IMR-90 (cell line): ENCODE results near the gene HYLS1.

Source experiments
- BHLHE40 ChIP-seq: fragments of 150-350 bp; IDR thresholded peaks from 2 replicates; pipeline ENCODE4 v1.6.1; 2016; ENCODE audit warnings: mild to moderate bottlenecking, low read depth, low read length
- CEBPB ChIP-seq: IDR thresholded peaks from 2 replicates; pipeline ENCODE4 v1.6.1; 2012; ENCODE audit warnings: low read depth, low read length, improper control_type of control experiment
- CHD1 ChIP-seq: IDR thresholded peaks from 2 replicates; pipeline ENCODE4 v1.6.1; 2012; ENCODE audit warnings: low read depth, low read length, improper control_type of control experiment
- MAFK ChIP-seq: IDR thresholded peaks from 2 replicates; pipeline ENCODE4 v1.6.1; 2012; ENCODE audit warnings: low read depth, low read length, improper control_type of control experiment
- MXI1 ChIP-seq: IDR thresholded peaks from 2 replicates; pipeline ENCODE4 v1.6.1; 2012; ENCODE audit warnings: low read depth, mild to moderate bottlenecking, low read length, moderate library complexity, borderline replicate concordance
- NFE2L2 ChIP-seq: fragments of 150-350 bp; IDR thresholded peaks from 2 replicates; pipeline ENCODE4 v1.6.1; 2016; ENCODE audit warnings: low read depth, mild to moderate bottlenecking, low read length
- POLR2A ChIP-seq: IDR thresholded peaks from 2 replicates; pipeline ENCODE4 v1.6.1; 2012; ENCODE audit warnings: mild to moderate bottlenecking, low read depth, low read length
- RAD21 ChIP-seq: IDR thresholded peaks from 2 replicates; pipeline ENCODE4 v1.6.1; 2012; ENCODE audit warnings: low read length, improper control_type of control experiment
- RCOR1 ChIP-seq: IDR thresholded peaks from 2 replicates; pipeline ENCODE4 v1.6.1; 2012; ENCODE audit warnings: mild to moderate bottlenecking, low read length, improper control_type of control experiment; ENCODE audit not compliant: insufficient replicate concordance
- RFX5 ChIP-seq: IDR thresholded peaks from 2 replicates; pipeline ENCODE4 v1.8.0; 2012; ENCODE audit warnings: low read depth, mild to moderate bottlenecking, low read length, moderate library complexity
- SMC3 ChIP-seq: fragments of 150-350 bp; IDR thresholded peaks from 2 replicates; pipeline ENCODE4 v1.6.1; 2016; ENCODE audit warnings: low read depth, mild to moderate bottlenecking, antibody characterized with exemption, low read length, moderate library complexity
- TF ChIP-seq, protein P1 (sequence below): conservative IDR thresholded peaks from 2 replicates; pipeline ENCODE4 v1.5.1; 2012; ENCODE audit warnings: mild to moderate bottlenecking, low read depth, low read length, improper control_type of control experiment
- TF ChIP-seq, protein P2 (sequence below): fragments of 150-350 bp; IDR thresholded peaks from 2 replicates; pipeline ENCODE4 v1.6.1; 2017; ENCODE audit warnings: mild to moderate bottlenecking, antibody characterized with exemption, low read length, low read depth
- TF ChIP-seq, protein P3 (sequence below): fragments of 150-350 bp; IDR thresholded peaks from 2 replicates; pipeline ENCODE4 v1.6.1; 2016; ENCODE audit warnings: low read depth, mild to moderate bottlenecking, low read length, moderate library complexity, borderline replicate concordance

DNA sequence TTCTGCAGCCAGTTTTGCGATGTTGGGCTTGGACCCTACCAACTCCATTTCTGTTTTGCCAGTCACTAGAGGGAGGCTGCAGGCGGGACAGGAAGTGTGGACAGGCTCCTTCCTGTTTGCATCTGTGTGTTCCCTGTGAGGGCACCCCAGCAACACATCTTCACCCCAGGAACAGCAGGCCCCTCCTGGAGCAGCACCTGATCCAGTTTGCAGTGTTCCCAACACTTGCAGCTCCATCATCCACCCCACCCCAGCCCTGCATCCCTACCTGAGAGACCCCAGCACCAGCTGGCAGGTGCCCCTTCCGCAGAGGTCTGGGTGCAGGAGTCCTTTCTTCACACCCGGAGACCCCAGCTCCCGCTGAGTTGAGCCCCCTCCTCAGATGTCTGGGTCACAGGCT is 51.0 kb downstream of the HYLS1 start:
- TF ChIP-seq, protein P1, sequence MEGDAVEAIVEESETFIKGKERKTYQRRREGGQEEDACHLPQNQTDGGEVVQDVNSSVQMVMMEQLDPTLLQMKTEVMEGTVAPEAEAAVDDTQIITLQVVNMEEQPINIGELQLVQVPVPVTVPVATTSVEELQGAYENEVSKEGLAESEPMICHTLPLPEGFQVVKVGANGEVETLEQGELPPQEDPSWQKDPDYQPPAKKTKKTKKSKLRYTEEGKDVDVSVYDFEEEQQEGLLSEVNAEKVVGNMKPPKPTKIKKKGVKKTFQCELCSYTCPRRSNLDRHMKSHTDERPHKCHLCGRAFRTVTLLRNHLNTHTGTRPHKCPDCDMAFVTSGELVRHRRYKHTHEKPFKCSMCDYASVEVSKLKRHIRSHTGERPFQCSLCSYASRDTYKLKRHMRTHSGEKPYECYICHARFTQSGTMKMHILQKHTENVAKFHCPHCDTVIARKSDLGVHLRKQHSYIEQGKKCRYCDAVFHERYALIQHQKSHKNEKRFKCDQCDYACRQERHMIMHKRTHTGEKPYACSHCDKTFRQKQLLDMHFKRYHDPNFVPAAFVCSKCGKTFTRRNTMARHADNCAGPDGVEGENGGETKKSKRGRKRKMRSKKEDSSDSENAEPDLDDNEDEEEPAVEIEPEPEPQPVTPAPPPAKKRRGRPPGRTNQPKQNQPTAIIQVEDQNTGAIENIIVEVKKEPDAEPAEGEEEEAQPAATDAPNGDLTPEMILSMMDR = no peak
- no peak for TF ChIP-seq POLR2A
- TF ChIP-seq SMC3 = no peak
- TF ChIP-seq, protein P2, sequence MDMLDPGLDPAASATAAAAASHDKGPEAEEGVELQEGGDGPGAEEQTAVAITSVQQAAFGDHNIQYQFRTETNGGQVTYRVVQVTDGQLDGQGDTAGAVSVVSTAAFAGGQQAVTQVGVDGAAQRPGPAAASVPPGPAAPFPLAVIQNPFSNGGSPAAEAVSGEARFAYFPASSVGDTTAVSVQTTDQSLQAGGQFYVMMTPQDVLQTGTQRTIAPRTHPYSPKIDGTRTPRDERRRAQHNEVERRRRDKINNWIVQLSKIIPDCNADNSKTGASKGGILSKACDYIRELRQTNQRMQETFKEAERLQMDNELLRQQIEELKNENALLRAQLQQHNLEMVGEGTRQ = no peak
- TF ChIP-seq MXI1 = no peak
- TF ChIP-seq MAFK = no peak
- no peak for TF ChIP-seq BHLHE40
- TF ChIP-seq NFE2L2 = no peak
- no peak for TF ChIP-seq RFX5
- TF ChIP-seq RAD21 = no peak
- no peak for TF ChIP-seq RCOR1
- TF ChIP-seq, protein P3, sequence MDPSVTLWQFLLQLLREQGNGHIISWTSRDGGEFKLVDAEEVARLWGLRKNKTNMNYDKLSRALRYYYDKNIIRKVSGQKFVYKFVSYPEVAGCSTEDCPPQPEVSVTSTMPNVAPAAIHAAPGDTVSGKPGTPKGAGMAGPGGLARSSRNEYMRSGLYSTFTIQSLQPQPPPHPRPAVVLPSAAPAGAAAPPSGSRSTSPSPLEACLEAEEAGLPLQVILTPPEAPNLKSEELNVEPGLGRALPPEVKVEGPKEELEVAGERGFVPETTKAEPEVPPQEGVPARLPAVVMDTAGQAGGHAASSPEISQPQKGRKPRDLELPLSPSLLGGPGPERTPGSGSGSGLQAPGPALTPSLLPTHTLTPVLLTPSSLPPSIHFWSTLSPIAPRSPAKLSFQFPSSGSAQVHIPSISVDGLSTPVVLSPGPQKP = no peak
- no peak for TF ChIP-seq CEBPB
- no peak for TF ChIP-seq CHD1
